HEK293 (cell line): Measurements from ENCODE around the gene POLR3E.

Experiments
- CTCF ChIA-PET: fragments of 350-600 bp; formaldehyde crosslinking; extraction: SDS; loops from one replicate; lab custom pipeline; 2021; ENCODE audit warnings: antibody characterized with exemption; lab: Yijun Ruan, JAX
- POLR2A ChIA-PET: fragments of 300-600 bp; formaldehyde crosslinking; extraction: SDS; loops from one replicate; lab custom pipeline; 2020; ENCODE audit warnings: antibody characterized with exemption, inconsistent platforms; lab: Yijun Ruan, JAX
- H3K27ac ChIP-seq: fragments of 200-500 bp; sonication (Bioruptor generic); 2 replicates; pipeline ENCODE4 v1.5.1; 2014; ENCODE audit warnings: low read depth, low read length, control low read depth, inconsistent platforms; ENCODE audit errors: extremely low read depth
- H3K36me3 ChIP-seq, 2 experiments: fragments of 200-500 bp in 1 of 2; sonication (Bioruptor generic) in 1 of 2; 1 replicate in 1 of 2; 2 replicates in 1 of 2; pipeline ENCODE4 v1.5.1; 2014 to 2017; ENCODE audit warnings: inconsistent platforms in 2 of 2, low read length in 2 of 2; ENCODE audit not compliant: control insufficient read depth in 2 of 2, insufficient read depth in 1 of 2
- H3K4me1 ChIP-seq: fragments of 200-500 bp; sonication (Bioruptor generic); 2 replicates; pipeline ENCODE4 v1.5.1; 2014; ENCODE audit warnings: mild to moderate bottlenecking, low read length, inconsistent platforms; ENCODE audit not compliant: control insufficient read depth, insufficient read depth
- H3K4me3 ChIP-seq: 2 replicates; pipeline ENCODE4 v1.5.1; 2011; ENCODE audit warnings: low read depth, mild to moderate bottlenecking, control low read depth, low read length, moderate library complexity
- H3K9me3 ChIP-seq: fragments of 200-500 bp; sonication (Bioruptor generic); 2 replicates; pipeline ENCODE4 v1.5.1; 2014; ENCODE audit warnings: low read depth, low read length, inconsistent platforms; ENCODE audit not compliant: control insufficient read depth, insufficient read depth
- ATF2 ChIP-seq: fragments of 450-650 bp; formaldehyde crosslinking; IDR thresholded peaks from 2 replicates; pipeline ENCODE4 v1.5.1; 2016; ENCODE audit warnings: missing biosample characterization, missing genetic modification characterization, low read depth
- IKZF3 ChIP-seq: fragments of 450-650 bp; IDR thresholded peaks from 2 replicates; pipeline ENCODE4 v1.5.0; 2018; ENCODE audit warnings: missing biosample characterization, mild to moderate bottlenecking, missing genetic modification characterization, moderate library complexity
- KLF10 ChIP-seq: fragments of 450-650 bp; IDR thresholded peaks from 2 replicates; pipeline ENCODE4 v1.5.1; 2018; ENCODE audit warnings: missing biosample characterization, mild to moderate bottlenecking, missing genetic modification characterization
- KLF17 ChIP-seq: fragments of 450-650 bp; formaldehyde crosslinking; IDR thresholded peaks from 2 replicates; pipeline ENCODE4 v1.5.1; 2016; ENCODE audit warnings: missing biosample characterization, missing genetic modification characterization
- PRDM10 ChIP-seq: fragments of 450-650 bp; formaldehyde crosslinking; IDR thresholded peaks from 2 replicates; pipeline ENCODE4 v1.5.1; 2016; ENCODE audit warnings: missing biosample characterization, missing genetic modification characterization
- PRDM4 ChIP-seq: fragments of 450-650 bp; formaldehyde crosslinking; IDR thresholded peaks from 2 replicates; pipeline ENCODE4 v1.5.1; 2017; ENCODE audit warnings: missing biosample characterization, missing genetic modification characterization
- ZBTB17 ChIP-seq: fragments of 450-650 bp; formaldehyde crosslinking; IDR thresholded peaks from 2 replicates; pipeline ENCODE4 v1.5.1; 2016; ENCODE audit warnings: missing biosample characterization, missing genetic modification characterization
- ZBTB44 ChIP-seq: fragments of 450-650 bp; IDR thresholded peaks from 2 replicates; pipeline ENCODE4 v1.5.1; 2018; ENCODE audit warnings: missing biosample characterization, mild to moderate bottlenecking, missing genetic modification characterization
- ZBTB8A ChIP-seq: fragments of 450-650 bp; formaldehyde crosslinking; IDR thresholded peaks from 2 replicates; pipeline ENCODE4 v1.5.1; 2016; ENCODE audit warnings: missing biosample characterization, missing genetic modification characterization
- ZIC2 ChIP-seq: fragments of 450-650 bp; formaldehyde crosslinking; IDR thresholded peaks from 2 replicates; pipeline ENCODE4 v1.5.1; 2016; ENCODE audit warnings: missing biosample characterization, missing genetic modification characterization
- ZNF2 ChIP-seq: fragments of 450-650 bp; formaldehyde crosslinking; IDR thresholded peaks from 2 replicates; pipeline ENCODE4 v1.5.1; 2016; ENCODE audit warnings: missing biosample characterization, missing genetic modification characterization
- ZNF394 ChIP-seq: fragments of 450-650 bp; formaldehyde crosslinking; IDR thresholded peaks from 2 replicates; pipeline ENCODE4 v1.5.1; 2016; ENCODE audit warnings: missing biosample characterization, missing genetic modification characterization, mild to moderate bottlenecking, moderate library complexity, borderline replicate concordance
- ZNF423 ChIP-seq: fragments of 450-650 bp; formaldehyde crosslinking; IDR thresholded peaks from 2 replicates; pipeline ENCODE4 v1.5.1; 2016; ENCODE audit warnings: missing biosample characterization, missing genetic modification characterization
- ZNF449 ChIP-seq: fragments of 450-650 bp; formaldehyde crosslinking; IDR thresholded peaks from 2 replicates; pipeline ENCODE4 v1.5.1; 2017; ENCODE audit warnings: missing biosample characterization, mild to moderate bottlenecking, missing genetic modification characterization, moderate library complexity
- ZNF488 ChIP-seq: fragments of 450-650 bp; formaldehyde crosslinking; IDR thresholded peaks from 2 replicates; pipeline ENCODE4 v1.5.1; 2016; ENCODE audit warnings: missing biosample characterization, missing genetic modification characterization
- ZNF558 ChIP-seq: fragments of 450-650 bp; formaldehyde crosslinking; IDR thresholded peaks from 2 replicates; pipeline ENCODE4 v1.5.1; 2016; ENCODE audit warnings: missing biosample characterization, missing genetic modification characterization
- ZNF561 ChIP-seq: fragments of 450-650 bp; IDR thresholded peaks from 2 replicates; pipeline ENCODE4 v1.5.1; 2018; ENCODE audit warnings: missing biosample characterization, missing genetic modification characterization, borderline replicate concordance
- ZNF660 ChIP-seq: fragments of 450-650 bp; IDR thresholded peaks from 2 replicates; pipeline ENCODE4 v1.5.1; 2018; ENCODE audit warnings: missing biosample characterization, mild to moderate bottlenecking, missing genetic modification characterization
- ZNF670 ChIP-seq: fragments of 450-650 bp; formaldehyde crosslinking; IDR thresholded peaks from 2 replicates; pipeline ENCODE4 v1.5.1; 2016; ENCODE audit warnings: missing biosample characterization, missing genetic modification characterization, low read depth
- ZNF707 ChIP-seq: fragments of 450-650 bp; formaldehyde crosslinking; IDR thresholded peaks from 2 replicates; pipeline ENCODE4 v1.5.1; 2016; ENCODE audit warnings: missing biosample characterization, missing genetic modification characterization
- ZNF785 ChIP-seq: fragments of 450-650 bp; formaldehyde crosslinking; IDR thresholded peaks from 2 replicates; pipeline ENCODE4 v1.5.1; 2016; ENCODE audit warnings: missing biosample characterization, missing genetic modification characterization
- ZNF830 ChIP-seq: fragments of 450-650 bp; IDR thresholded peaks from 2 replicates; pipeline ENCODE4 v1.5.0; 2018; ENCODE audit warnings: missing biosample characterization, missing genetic modification characterization, low read depth, mild to moderate bottlenecking, moderate library complexity

The POLR3E gene

GRCh38 chr16:22291020-22291419 lies 6.2 kb upstream of the POLR3E start:
- H3K4me1 ChIP-seq = no peaks in the 10 kb centered on the region
- H3K36me3 ChIP-seq = no peaks in the 10 kb centered on the region; a peak in 1 of 3 replicates
- H3K27ac ChIP-seq = no peak overlapping the region
- POLR2A ChIA-PET = no interaction called here
- no peak overlapping the region for H3K4me3 ChIP-seq
- CTCF ChIA-PET = no interaction called here
- H3K9me3 ChIP-seq = no peaks in the 10 kb centered on the region
- TF ChIP-seq ZNF394 (tag by site-specific recombination) (no peak), KLF17 (no peak), ZNF830 (tag by site-specific recombination) (no peak), ZNF707 (tag by site-specific recombination) (0 out of 2 replicates have a peak, but pooled peaks have one; percentile 3), ZNF2 (no peak), ZNF670 (tag by site-specific recombination) (no peak)

- Histone ChIP-seq H3K27ac (peak overlapping the region; percentile 13; the same call in 1 of the 2 replicates), H3K4me3 (no peak overlapping the region), H3K9me3 (no peaks in the 10 kb centered on the region), H3K36me3 (no peaks in the 10 kb centered on the region), H3K4me1 (no peaks in the 10 kb centered on the region)
- POLR2A ChIA-PET = no interaction called here
- CTCF ChIA-PET = no interaction called here
- TF ChIP-seq ZBTB44 (tag by site-specific recombination) = peak; percentile 48; the same call in 1 of the 2 replicates
- TF ChIP-seq ZNF558 (tag by site-specific recombination) = peak; percentile 44; the same call in 1 of the 2 replicates
- peak; percentile 70 for TF ChIP-seq ZIC2 (tag by site-specific recombination)
- no peak for TF ChIP-seq ZNF785
- TF ChIP-seq ATF2 (tag by site-specific recombination) = peak; percentile 25; the same call in 1 of the 2 replicates
- no peak for TF ChIP-seq KLF10 (tag by site-specific recombination)
- no peak for TF ChIP-seq ZNF423
- peak; percentile 29; the same call in 1 of the 2 replicates for TF ChIP-seq ZBTB8A (tag by site-specific recombination)
- peak; percentile 61 for TF ChIP-seq ZBTB17 (tag by site-specific recombination)
- no peak for TF ChIP-seq ZNF488
- TF ChIP-seq IKZF3 (tag by site-specific recombination) = peak; percentile 79
- 0 out of 2 replicates have a peak, but pooled peaks have one; percentile 40 for TF ChIP-seq ZNF660
- 0 out of 2 replicates have a peak, but pooled peaks have one; percentile 24 for TF ChIP-seq PRDM10 (tag by site-specific recombination)
- TF ChIP-seq ZNF561 (tag by site-specific recombination) = 0 out of 2 replicates have a peak, but pooled peaks have one; percentile 54
- TF ChIP-seq ZNF449 (tag by site-specific recombination) = peak; percentile 22; the same call in 1 of the 2 replicates
- TF ChIP-seq PRDM4 (tag by site-specific recombination) = peak; percentile 99
Measured at GRCh38 chr16:22291860-22292318, 5.3 kb upstream of the POLR3E start.
